ENCODE data around the gene SIRT3.
"Not testable (repeated sequence)": the region's sequence is repeated elsewhere in the genome, so short reads cannot be mapped to it uniquely, and the experiment has no call there.

Gene SIRT3

GRCh38 chr11:199004-199581 lies 37.0 kb downstream of the SIRT3 start:
- DNase-seq (ENCODE audit: extremely low spot score) = no peak
- TF ChIP-seq CTCF (IDR thresholded peaks at IDR 0.05; ENCODE audit: control extremely low read depth, extremely low read depth, low read depth, missing control alignments) = no peak
- CTCF ChIA-PET = no interaction called here
- POLR2A ChIA-PET = interaction anchor here (1.3 kb wide), 1 partner anchor 8 kb away, joined by 3 read pairs; the partner anchor contains the start of genes BET1L and RIC8A

- CTCF ChIA-PET = no interaction called here
- DNase-seq (ENCODE audit: extremely low spot score) = no peak
- no peak for TF ChIP-seq CTCF (IDR thresholded peaks at IDR 0.05; ENCODE audit: control extremely low read depth, extremely low read depth, low read depth, missing control alignments)
- POLR2A ChIA-PET = interaction anchor here (1.3 kb wide), 1 partner anchor 9 kb away, joined by 3 read pairs; the partner anchor contains the start of genes BET1L and RIC8A
These were observed 37.8 kb downstream of the SIRT3 start for GRCh38 chr11:198236-198806.

- ChIA-PET CTCF (no interaction called here), POLR2A (no interaction called here)
- no peak for TF ChIP-seq CTCF (IDR thresholded peaks at IDR 0.05; ENCODE audit: control extremely low read depth, extremely low read depth, low read depth, missing control alignments)
- DNase-seq (ENCODE audit: extremely low spot score) = no peak
These were observed 38.4 kb downstream of the SIRT3 start for GRCh38 chr11:197741-198235.

GRCh38 chr11:196786-197731 lies 39.1 kb downstream of the SIRT3 start:
- DNase-seq (ENCODE audit: extremely low spot score) = no peak
- POLR2A ChIA-PET = no interaction called here
- TF ChIP-seq CTCF (IDR thresholded peaks at IDR 0.05; ENCODE audit: control extremely low read depth, extremely low read depth, low read depth, missing control alignments) = no peak
- CTCF ChIA-PET = no interaction called here

GRCh38 chr11:193481-193880 lies 42.7 kb downstream of the SIRT3 start:
- CTCF ChIA-PET; POLR2A ChIA-PET; DNase-seq (ENCODE audit: extremely low spot score): not testable (repeated sequence)

- CTCF ChIA-PET; DNase-seq (ENCODE audit: extremely low spot score); POLR2A ChIA-PET: not testable (repeated sequence)
These were observed 43.4 kb downstream of the SIRT3 start, which contains the start of gene SCGB1C1 for GRCh38 chr11:192674-193128. TSS of gene SCGB1C1 (plus strand) at chr11:193078. CDS start at chr11:193100, 22 bp downstream.

- DNase-seq (ENCODE audit: extremely low spot score); CTCF ChIA-PET; POLR2A ChIA-PET: not testable (repeated sequence)
These were observed 44.4 kb downstream of the SIRT3 start for GRCh38 chr11:191490-192478.

GRCh38 chr11:190546-190945 lies 45.6 kb downstream of the SIRT3 start:
- DNase-seq (ENCODE audit: extremely low spot score); CTCF ChIA-PET; POLR2A ChIA-PET: not testable (repeated sequence)
